Transverse colon (tissue), 4 donors: ENCODE data around the gene NHLRC4.

Experiments
- CTCF ChIP-seq, 5 experiments: fragments of 200-600 bp in 3 of 5; fragments of 450-650 bp in 2 of 5; sonication (generic) in 3 of 5; IDR thresholded peaks; 1 replicate in 2 of 5; 2 replicates in 3 of 5; pipeline ENCODE4 v1.5.1; 2016 to 2017; ENCODE audit warnings: antibody characterized with exemption in 5 of 5, inconsistent platforms in 3 of 5, mild to moderate bottlenecking in 2 of 5, moderate library complexity in 1 of 5
- POLR2A ChIP-seq: fragments of 450-650 bp; IDR thresholded peaks from one replicate; pipeline ENCODE4 v1.6.1; 2016; ENCODE audit warnings: antibody characterized with exemption, mild to moderate bottlenecking, moderate library complexity
- POLR2AphosphoS5 ChIP-seq, 3 donors: sonication (generic); formaldehyde crosslinking; IDR thresholded peaks; one replicate each; pipeline ENCODE4 v1.6.1; 2016; ENCODE audit warnings: antibody characterized with exemption in 3 of 3

- TF ChIP-seq CTCF (IDR thresholded peaks at IDR 0.05) (no peak), POLR2A (no peak), POLR2AphosphoS5 (IDR thresholded peaks at IDR 0.05) (no peak)
These were observed 16.0 kb downstream of the NHLRC4 start for GRCh38 chr16:582614-583331.
